GM13976 (cell line): ENCODE data around the gene MID1IP1.
A peak's percentile ranks its signal among the peaks of the same experiment; 100 is the strongest.

Experiments used
- DNase-seq: peaks from one replicate; pipeline ENCODE4 v3.0.0; 2012; ENCODE audit warnings: low spot score
- in situ Hi-C: fragments of 300-500 bp; cut with MboI; formaldehyde crosslinking; loops from one replicate; pipeline ENCODE4 v1.12.0; 2022; ENCODE audit warnings: low sequenced_read_pairs, mixed read lengths, inconsistent platforms; ENCODE audit not compliant: unreplicated experiment
- TF ChIP-seq, protein P1 (sequence below): IDR thresholded peaks from 2 replicates; pipeline ENCODE4 v1.5.1; 2012; ENCODE audit warnings: borderline replicate concordance, mild to moderate bottlenecking; ENCODE audit not compliant: insufficient read depth; ENCODE audit errors: extremely low read depth, missing control alignments, control extremely low read depth

MID1IP1 gene, protein sequence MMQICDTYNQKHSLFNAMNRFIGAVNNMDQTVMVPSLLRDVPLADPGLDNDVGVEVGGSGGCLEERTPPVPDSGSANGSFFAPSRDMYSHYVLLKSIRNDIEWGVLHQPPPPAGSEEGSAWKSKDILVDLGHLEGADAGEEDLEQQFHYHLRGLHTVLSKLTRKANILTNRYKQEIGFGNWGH

GRCh38 chrX:38800981-38801845, at the start of gene MID1IP1:
TSS of gene MID1IP1 (plus strand) at chrX:38801459. CDS start at chrX:38804947, 3,488 bp downstream.
- in situ Hi-C loops, result no loop called here
- peak; percentile 76 for DNase-seq
- TF ChIP-seq, protein P1, sequence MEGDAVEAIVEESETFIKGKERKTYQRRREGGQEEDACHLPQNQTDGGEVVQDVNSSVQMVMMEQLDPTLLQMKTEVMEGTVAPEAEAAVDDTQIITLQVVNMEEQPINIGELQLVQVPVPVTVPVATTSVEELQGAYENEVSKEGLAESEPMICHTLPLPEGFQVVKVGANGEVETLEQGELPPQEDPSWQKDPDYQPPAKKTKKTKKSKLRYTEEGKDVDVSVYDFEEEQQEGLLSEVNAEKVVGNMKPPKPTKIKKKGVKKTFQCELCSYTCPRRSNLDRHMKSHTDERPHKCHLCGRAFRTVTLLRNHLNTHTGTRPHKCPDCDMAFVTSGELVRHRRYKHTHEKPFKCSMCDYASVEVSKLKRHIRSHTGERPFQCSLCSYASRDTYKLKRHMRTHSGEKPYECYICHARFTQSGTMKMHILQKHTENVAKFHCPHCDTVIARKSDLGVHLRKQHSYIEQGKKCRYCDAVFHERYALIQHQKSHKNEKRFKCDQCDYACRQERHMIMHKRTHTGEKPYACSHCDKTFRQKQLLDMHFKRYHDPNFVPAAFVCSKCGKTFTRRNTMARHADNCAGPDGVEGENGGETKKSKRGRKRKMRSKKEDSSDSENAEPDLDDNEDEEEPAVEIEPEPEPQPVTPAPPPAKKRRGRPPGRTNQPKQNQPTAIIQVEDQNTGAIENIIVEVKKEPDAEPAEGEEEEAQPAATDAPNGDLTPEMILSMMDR, result no peak

GRCh38 chrX:38754102-38754790, 47.0 kb upstream of the MID1IP1 start:
- in situ Hi-C loops, result loop anchor here (25.0 kb wide), 1 partner anchor 483 kb away; no protein-coding TSS in a partner anchor
- DNase-seq, result peak; percentile 13
- TF ChIP-seq, protein P1, result peak; percentile 46

- DNase-seq, result no peak
- TF ChIP-seq, protein P1, result no peak
- in situ Hi-C loops, result loop anchor here (25.0 kb wide), 1 partner anchor 482 kb away; no protein-coding TSS in a partner anchor
Observed at GRCh38 chrX:38754818-38755718, 46.2 kb upstream of the MID1IP1 start.

DNA sequence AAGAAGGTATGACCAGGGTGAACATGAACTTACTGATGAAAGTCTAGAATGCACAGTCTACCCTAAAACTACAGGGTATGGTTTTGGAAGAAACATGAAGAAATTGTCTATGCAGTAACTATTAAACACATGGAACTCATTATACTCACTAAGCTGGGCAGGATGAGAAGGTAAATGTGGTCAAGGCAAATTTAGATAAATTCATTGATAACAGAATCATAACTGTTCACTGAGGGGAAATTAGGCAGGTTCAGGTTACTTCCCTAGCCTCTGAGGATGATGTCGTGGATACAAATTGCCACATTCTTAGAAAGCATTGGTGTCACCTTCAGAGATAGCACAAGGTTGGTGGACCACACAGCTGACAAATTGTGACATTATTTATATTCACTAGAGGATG, 40.4 kb upstream of the MID1IP1 start:
- no peak for DNase-seq
- TF ChIP-seq, protein P1, result no peak
- in situ Hi-C loops, result loop anchor here (10.0 to 25.0 kb wide), 2 partner anchors 384 to 476 kb away; no protein-coding TSS in a partner anchor

- peak; percentile 18 for DNase-seq
- TF ChIP-seq, protein P1, result no peak
- in situ Hi-C loops, result loop anchor here (10.0 to 25.0 kb wide), 2 partner anchors 377 to 469 kb away; no protein-coding TSS in a partner anchor
Observed at GRCh38 chrX:38768079-38768478, 33.2 kb upstream of the MID1IP1 start.
